SK-N-SH (cell line): ENCODE measurements around the gene COLQ.

Experiments used
- FOXJ3 ChIP-seq: sonication (generic); formaldehyde crosslinking; IDR thresholded peaks from 2 replicates; pipeline ENCODE4 v1.5.1; 2020; ENCODE audit warnings: mild to moderate bottlenecking, missing genetic modification reagents
- POLR2AphosphoS5 ChIP-seq: IDR thresholded peaks from 2 replicates; pipeline ENCODE4 v1.6.1; 2012; ENCODE audit warnings: low read depth, low read length
- RAD21 ChIP-seq: IDR thresholded peaks from 2 replicates; pipeline ENCODE4 v1.6.1; 2012; ENCODE audit warnings: mild to moderate bottlenecking, low read length
- RCOR1 ChIP-seq: fragments of 150-350 bp; IDR thresholded peaks from 2 replicates; pipeline ENCODE4 v1.6.1; 2017; ENCODE audit warnings: antibody characterized with exemption, low read length
- REST ChIP-seq: IDR thresholded peaks from 2 replicates; pipeline ENCODE4 v1.6.1; 2012; ENCODE audit warnings: mild to moderate bottlenecking, low read depth, low read length, moderate library complexity
- RFX5 ChIP-seq: IDR thresholded peaks from 2 replicates; pipeline ENCODE4 v1.6.1; 2012; ENCODE audit warnings: mild to moderate bottlenecking, improper control_type of control experiment, low read length
- TAF1 ChIP-seq: IDR thresholded peaks from 2 replicates; pipeline ENCODE4 v1.6.1; 2012; ENCODE audit warnings: low read depth, mild to moderate bottlenecking, low read length, moderate library complexity, borderline replicate concordance
- USF1 ChIP-seq: IDR thresholded peaks from 2 replicates; pipeline ENCODE4 v1.4.0; 2012; ENCODE audit warnings: low read depth, borderline replicate concordance
- YY1 ChIP-seq: IDR thresholded peaks from 2 replicates; pipeline ENCODE4 v1.4.0; 2012; ENCODE audit warnings: low read depth, mild to moderate bottlenecking
- TF ChIP-seq, protein P1 (sequence below): fragments of 200-600 bp; sonication (generic); IDR thresholded peaks from 2 replicates; pipeline ENCODE4 v1.6.1; 2017; ENCODE audit warnings: antibody characterized with exemption, mild to moderate bottlenecking, moderate library complexity

- TF ChIP-seq RCOR1 (no peak), YY1 (no peak), REST (no peak), FOXJ3 (CRISPR knock-in tag) (no peak), USF1 (no peak), RAD21 (no peak), TAF1 (no peak), RFX5 (no peak), POLR2AphosphoS5 (no peak)
- TF ChIP-seq, protein P1, sequence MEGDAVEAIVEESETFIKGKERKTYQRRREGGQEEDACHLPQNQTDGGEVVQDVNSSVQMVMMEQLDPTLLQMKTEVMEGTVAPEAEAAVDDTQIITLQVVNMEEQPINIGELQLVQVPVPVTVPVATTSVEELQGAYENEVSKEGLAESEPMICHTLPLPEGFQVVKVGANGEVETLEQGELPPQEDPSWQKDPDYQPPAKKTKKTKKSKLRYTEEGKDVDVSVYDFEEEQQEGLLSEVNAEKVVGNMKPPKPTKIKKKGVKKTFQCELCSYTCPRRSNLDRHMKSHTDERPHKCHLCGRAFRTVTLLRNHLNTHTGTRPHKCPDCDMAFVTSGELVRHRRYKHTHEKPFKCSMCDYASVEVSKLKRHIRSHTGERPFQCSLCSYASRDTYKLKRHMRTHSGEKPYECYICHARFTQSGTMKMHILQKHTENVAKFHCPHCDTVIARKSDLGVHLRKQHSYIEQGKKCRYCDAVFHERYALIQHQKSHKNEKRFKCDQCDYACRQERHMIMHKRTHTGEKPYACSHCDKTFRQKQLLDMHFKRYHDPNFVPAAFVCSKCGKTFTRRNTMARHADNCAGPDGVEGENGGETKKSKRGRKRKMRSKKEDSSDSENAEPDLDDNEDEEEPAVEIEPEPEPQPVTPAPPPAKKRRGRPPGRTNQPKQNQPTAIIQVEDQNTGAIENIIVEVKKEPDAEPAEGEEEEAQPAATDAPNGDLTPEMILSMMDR: no peak
These were observed 59.1 kb downstream of the COLQ start for GRCh38 chr3:15462451-15462850.
